Ovary (tissue), 9 donors: ENCODE results near the gene HIPK1. TPM values are rescaled to one million over a fixed set of nuclear protein-coding genes. Genes with fewer than 3 reads are reported as not detected.

Source experiments
- DNase-seq, 5 donors: peaks; one replicate each; pipeline ENCODE4 v3.0.0-alpha.2; 2019 to 2020
- H3K27ac ChIP-seq, 2 donors: fragments of 200-600 bp; one replicate each; pipeline versions ENCODE4 v1.5.1 to v1.8.0; 2019 to 2022
- H3K27me3 ChIP-seq: fragments of 200-600 bp; one replicate; pipeline ENCODE4 v1.8.0; 2022
- H3K36me3 ChIP-seq: fragments of 200-600 bp; sonication (generic); one replicate; pipeline ENCODE4 v1.5.1; 2019
- H3K4me1 ChIP-seq: one replicate; pipeline ENCODE4 v1.8.1; 2013; ENCODE audit warnings: mild to moderate bottlenecking, moderate library complexity; ENCODE audit not compliant: insufficient read depth
- H3K4me3 ChIP-seq: fragments of 200-600 bp; sonication (generic); one replicate; pipeline ENCODE4 v1.5.1; 2017
- H3K9me3 ChIP-seq, 2 donors: fragments of 200-600 bp in 1 of 2; sonication (generic) in 1 of 2; one replicate each; pipeline versions ENCODE4 v1.5.1 to v1.8.1; 2013 to 2019; ENCODE audit warnings: mild to moderate bottlenecking in 1 of 2, moderate library complexity in 1 of 2
- CTCF ChIP-seq, 3 donors: fragments of 450-650 bp in 2 of 3; fragments of 200-600 bp in 1 of 3; IDR thresholded peaks; one replicate each; pipeline versions ENCODE4 v1.5.1 to v1.8.0; 2016 to 2022; ENCODE audit warnings: antibody characterized with exemption in 3 of 3, mild to moderate bottlenecking in 1 of 3
- EP300 ChIP-seq: sonication (generic); formaldehyde crosslinking; IDR thresholded peaks from one replicate; pipeline ENCODE4 v1.6.1; 2017; ENCODE audit warnings: antibody characterized with exemption
- POLR2A ChIP-seq: fragments of 450-650 bp; IDR thresholded peaks from one replicate; pipeline ENCODE4 v1.6.1; 2017; ENCODE audit warnings: antibody characterized with exemption, mild to moderate bottlenecking, moderate library complexity
- WGBS, 3 donors: extraction: QIAGEN DNeasy Blood & Tissue Kit in 1 of 3; methylation state at CpG; one replicate each; pipeline versions ENCODE4 v1.1.5 to v1.1.7; 2013 to 2017; 5-methylcytosine and 5-hydroxymethylcytosine counted together
- intact Hi-C, 4 donors: fragments of 100-400 bp; cut with DNase I; formaldehyde crosslinking; loops; one replicate each; pipeline versions ENCODE4 v1.11.0 to v1.15.1; 2022 to 2023
- polyA plus RNA-seq, 2 donors: library from polyadenylated mRNA; stranded (reverse); fragments of 200-250 nt in 1 of 2; fragments of 350-450 nt in 1 of 2; fragmentation: Illumina TruSeq in 1 of 2; extraction: RNeasy Lipid Tissue Mini Kit (QIAGEN cat#74804) in 1 of 2; gene quantifications; one replicate each; pipeline ENCODE4 v1.2.3, GENCODE V29; 2013 to 2014
- total RNA-seq, 7 donors: library from RNA; depleted of rRNA in 2 of 7; stranded (reverse); fragments of >200 nt in 2 of 7; fragmentation: NEBNext Ultra II Directional in 3 of 7; extraction: Animal tissue kit (Norgen Biotek cat#: 25700) in 3 of 7; gene quantifications; one replicate each; pipeline versions ENCODE4 v1.1.0 to v1.2.4, GENCODE V29; 2016 to 2023
- donor health status: DM: no; HTN: no; CAD: no; lungs with moderate emphysema.
- donor health status: DM: no; HTN: no; CAD: no.
- donor health status: Bipolar disorder and iron deficiency.
- donor health status: DM: yes; HTN: yes; CAD: no.
- donor health status: DM: no; HTN: no; CAD: no.
- donor health status: DM: yes; HTN: yes; CAD: no.

HIPK1 gene
- total and polyA plus RNA-seq, 9 donors = 17.5 to 77.0 (median 61.7) TPM

- Histone ChIP-seq H3K27me3 (no peaks in the 10 kb centered on the region), H3K4me3 (no peak overlapping the region), H3K36me3 (no peaks in the 10 kb centered on the region), H3K27ac (no peak overlapping the region), H3K9me3 (no peaks in the 10 kb centered on the region), H3K4me1 (peaks cover 8% of the 10 kb centered on the region)
- TF ChIP-seq CTCF (IDR thresholded peaks at IDR 0.05) = no peak
- TF ChIP-seq POLR2A = no peak
- no peak for TF ChIP-seq EP300
- intact Hi-C loops = no loop called here
- no peak for DNase-seq
Observed at GRCh38 chr1:113942527-113942926, 13.4 kb downstream of the HIPK1 start.

GRCh38 chr1:113943028-113943811, 14.1 kb downstream of the HIPK1 start:
- peaks cover 10% of the 10 kb centered on the region for H3K4me1 ChIP-seq
- TF ChIP-seq CTCF (IDR thresholded peaks at IDR 0.05) = no peak
- TF ChIP-seq POLR2A = no peak
- TF ChIP-seq EP300 = no peak
- intact Hi-C loops = no loop called here
- no peak overlapping the region for H3K4me3 ChIP-seq
- no peaks in the 10 kb centered on the region for H3K9me3 ChIP-seq
- DNase-seq = no peak
- H3K27me3 ChIP-seq = no peaks in the 10 kb centered on the region
- H3K36me3 ChIP-seq = no peaks in the 10 kb centered on the region
- H3K27ac ChIP-seq = no peak overlapping the region

- no peak for DNase-seq
- Histone ChIP-seq H3K4me1 (peaks cover 13% of the 10 kb centered on the region), H3K4me3 (no peak overlapping the region), H3K9me3 (no peaks in the 10 kb centered on the region), H3K27ac (no peak overlapping the region), H3K27me3 (no peaks in the 10 kb centered on the region), H3K36me3 (no peaks in the 10 kb centered on the region)
- WGBS, 3 donors = 92 to 100% (median 100%) methylated on average over 1 of the region's 1 CpG
- TF ChIP-seq CTCF (IDR thresholded peaks at IDR 0.05) = no peak
- TF ChIP-seq POLR2A = no peak
- no peak for TF ChIP-seq EP300
- intact Hi-C loops = no loop called here
Observed at GRCh38 chr1:113945329-113945728, 16.2 kb downstream of the HIPK1 start.

- WGBS, 3 donors = 81 to 92% (median 91%) methylated on average over 1 of the region's 1 CpG
- H3K4me1 ChIP-seq = peaks cover 11% of the 10 kb centered on the region
Observed at GRCh38 chr1:113946112-113946511, 17.0 kb downstream of the HIPK1 start.

More at GRCh38 chr1:113946112-113946511, 17.0 kb downstream of the HIPK1 start:
- TF ChIP-seq EP300 = no peak
- no peak for TF ChIP-seq POLR2A
- TF ChIP-seq CTCF (IDR thresholded peaks at IDR 0.05) = no peak
- Histone ChIP-seq H3K27ac (no peak overlapping the region), H3K27me3 (no peaks in the 10 kb centered on the region), H3K9me3 (no peaks in the 10 kb centered on the region), H3K4me3 (no peak overlapping the region), H3K36me3 (no peaks in the 10 kb centered on the region)
- intact Hi-C loops = no loop called here
- DNase-seq = no peak
